A673 (cell line): ENCODE results near the gene BRS3.

Experiments used
- EZH2 ChIP-seq: fragments of 200-600 bp; sonication (generic); IDR thresholded peaks from 2 replicates; pipeline ENCODE4 v1.6.1; 2017; ENCODE audit warnings: borderline replicate concordance, low read depth, mild to moderate bottlenecking, mixed read lengths, antibody characterized with exemption, low read length; ENCODE audit not compliant: poor library complexity, severe bottlenecking
- TF ChIP-seq, protein P1 (sequence below): fragments of 300-800, 200-600 bp; sonication (generic); conservative IDR thresholded peaks from 2 replicates; pipeline ENCODE4 v1.5.1; 2017; ENCODE audit warnings: low read depth, mild to moderate bottlenecking, antibody characterized with exemption, low read length, moderate library complexity, mixed read lengths

DNA sequence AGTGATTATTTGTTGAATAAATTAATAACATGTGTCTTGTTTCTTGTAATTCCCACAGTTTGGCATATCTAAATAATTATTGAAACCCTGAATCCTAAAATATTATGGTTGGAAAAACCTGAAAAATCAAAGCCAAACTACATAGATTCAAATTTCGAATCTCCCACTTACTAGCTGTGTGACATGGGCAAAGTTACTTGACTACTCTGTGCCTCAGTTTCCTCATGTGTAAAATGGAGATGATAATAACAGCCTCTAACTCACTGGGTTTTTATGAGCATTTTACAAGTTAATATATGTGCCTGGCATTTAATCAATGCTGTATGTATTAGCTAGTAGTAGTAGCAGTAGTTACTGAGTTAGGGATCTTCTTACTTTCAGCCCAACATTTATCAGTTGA lies 34.6 kb upstream of the BRS3 start:
- TF ChIP-seq, protein P1, sequence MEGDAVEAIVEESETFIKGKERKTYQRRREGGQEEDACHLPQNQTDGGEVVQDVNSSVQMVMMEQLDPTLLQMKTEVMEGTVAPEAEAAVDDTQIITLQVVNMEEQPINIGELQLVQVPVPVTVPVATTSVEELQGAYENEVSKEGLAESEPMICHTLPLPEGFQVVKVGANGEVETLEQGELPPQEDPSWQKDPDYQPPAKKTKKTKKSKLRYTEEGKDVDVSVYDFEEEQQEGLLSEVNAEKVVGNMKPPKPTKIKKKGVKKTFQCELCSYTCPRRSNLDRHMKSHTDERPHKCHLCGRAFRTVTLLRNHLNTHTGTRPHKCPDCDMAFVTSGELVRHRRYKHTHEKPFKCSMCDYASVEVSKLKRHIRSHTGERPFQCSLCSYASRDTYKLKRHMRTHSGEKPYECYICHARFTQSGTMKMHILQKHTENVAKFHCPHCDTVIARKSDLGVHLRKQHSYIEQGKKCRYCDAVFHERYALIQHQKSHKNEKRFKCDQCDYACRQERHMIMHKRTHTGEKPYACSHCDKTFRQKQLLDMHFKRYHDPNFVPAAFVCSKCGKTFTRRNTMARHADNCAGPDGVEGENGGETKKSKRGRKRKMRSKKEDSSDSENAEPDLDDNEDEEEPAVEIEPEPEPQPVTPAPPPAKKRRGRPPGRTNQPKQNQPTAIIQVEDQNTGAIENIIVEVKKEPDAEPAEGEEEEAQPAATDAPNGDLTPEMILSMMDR = no peak
- no peak for TF ChIP-seq EZH2
